ENCODE data around the gene TRIML1.

Gene TRIML1, protein sequence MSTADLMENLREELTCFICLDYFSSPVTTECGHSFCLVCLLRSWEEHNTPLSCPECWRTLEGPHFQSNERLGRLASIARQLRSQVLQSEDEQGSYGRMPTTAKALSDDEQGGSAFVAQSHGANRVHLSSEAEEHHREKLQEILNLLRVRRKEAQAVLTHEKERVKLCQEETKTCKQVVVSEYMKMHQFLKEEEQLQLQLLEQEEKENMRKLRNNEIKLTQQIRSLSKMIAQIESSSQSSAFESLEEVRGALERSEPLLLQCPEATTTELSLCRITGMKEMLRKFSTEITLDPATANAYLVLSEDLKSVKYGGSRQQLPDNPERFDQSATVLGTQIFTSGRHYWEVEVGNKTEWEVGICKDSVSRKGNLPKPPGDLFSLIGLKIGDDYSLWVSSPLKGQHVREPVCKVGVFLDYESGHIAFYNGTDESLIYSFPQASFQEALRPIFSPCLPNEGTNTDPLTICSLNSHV

DNA sequence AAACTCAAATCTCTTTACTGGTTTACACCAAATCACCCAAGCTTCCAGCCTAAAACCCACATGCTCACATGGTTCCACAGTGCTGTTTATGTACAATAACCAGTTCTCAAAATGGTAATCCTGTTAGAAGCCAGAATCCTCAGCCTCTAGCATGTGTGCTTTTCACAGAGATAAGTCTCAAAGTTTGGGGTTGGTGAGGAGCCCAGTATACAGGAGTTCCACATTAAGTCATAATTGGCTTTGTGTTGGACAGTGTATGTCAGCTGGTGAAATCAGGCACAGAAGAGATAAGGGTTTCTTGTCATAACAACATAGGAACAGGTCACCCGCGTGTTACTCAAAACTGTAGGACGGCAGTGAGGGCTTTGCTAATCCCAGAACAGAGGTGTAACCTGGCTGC lies at the start of gene TRIML1:
Gene TRIML1 (plus strand): TSS at position 301 of the 400 bp plus-strand sequence. CDS start 118 bp downstream, outside the sequence.
- no peak for DNase-seq

DNA sequence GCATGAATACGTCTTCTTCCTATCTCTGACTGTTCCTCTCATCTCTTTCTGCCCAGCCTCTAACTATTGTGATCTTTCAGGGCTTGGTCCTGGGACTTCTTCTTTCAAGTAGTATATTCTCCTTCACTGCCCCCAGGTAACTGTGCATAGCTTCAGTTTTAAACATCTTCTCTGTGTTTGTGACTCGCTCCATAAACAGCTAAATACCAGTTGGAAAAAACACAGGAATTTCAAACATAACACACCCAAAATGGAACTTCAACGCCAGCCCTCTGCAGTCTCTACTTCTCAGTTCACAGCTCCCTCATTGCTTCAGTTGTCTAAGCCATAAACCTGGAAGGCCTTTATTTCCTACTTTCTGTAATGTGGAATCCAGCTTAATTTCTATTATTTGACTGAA lies 46.4 kb upstream of the TRIML1 start:
- no peak for DNase-seq

DNA sequence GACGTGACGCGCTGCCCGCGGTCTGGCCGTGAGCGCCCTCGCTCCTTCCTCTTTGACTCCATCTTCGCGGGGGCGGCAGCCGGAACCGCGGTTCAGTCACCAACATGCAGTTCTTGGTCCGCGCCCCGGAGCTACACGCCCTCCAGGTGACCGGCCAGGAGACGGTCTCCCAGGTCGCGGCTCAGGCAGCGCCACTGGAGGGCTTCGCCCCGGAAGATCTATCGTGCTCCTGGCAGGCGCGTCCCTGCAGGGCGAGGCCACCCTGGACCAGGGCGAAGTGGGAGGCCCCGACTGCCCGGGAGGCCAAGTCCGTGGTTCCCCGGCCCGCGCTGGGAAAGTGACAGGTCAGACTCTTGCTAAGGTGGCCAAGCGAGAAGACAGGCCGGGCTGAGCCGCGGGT lies 32.8 kb upstream of the TRIML1 start:
- DNase-seq = no peak

DNA sequence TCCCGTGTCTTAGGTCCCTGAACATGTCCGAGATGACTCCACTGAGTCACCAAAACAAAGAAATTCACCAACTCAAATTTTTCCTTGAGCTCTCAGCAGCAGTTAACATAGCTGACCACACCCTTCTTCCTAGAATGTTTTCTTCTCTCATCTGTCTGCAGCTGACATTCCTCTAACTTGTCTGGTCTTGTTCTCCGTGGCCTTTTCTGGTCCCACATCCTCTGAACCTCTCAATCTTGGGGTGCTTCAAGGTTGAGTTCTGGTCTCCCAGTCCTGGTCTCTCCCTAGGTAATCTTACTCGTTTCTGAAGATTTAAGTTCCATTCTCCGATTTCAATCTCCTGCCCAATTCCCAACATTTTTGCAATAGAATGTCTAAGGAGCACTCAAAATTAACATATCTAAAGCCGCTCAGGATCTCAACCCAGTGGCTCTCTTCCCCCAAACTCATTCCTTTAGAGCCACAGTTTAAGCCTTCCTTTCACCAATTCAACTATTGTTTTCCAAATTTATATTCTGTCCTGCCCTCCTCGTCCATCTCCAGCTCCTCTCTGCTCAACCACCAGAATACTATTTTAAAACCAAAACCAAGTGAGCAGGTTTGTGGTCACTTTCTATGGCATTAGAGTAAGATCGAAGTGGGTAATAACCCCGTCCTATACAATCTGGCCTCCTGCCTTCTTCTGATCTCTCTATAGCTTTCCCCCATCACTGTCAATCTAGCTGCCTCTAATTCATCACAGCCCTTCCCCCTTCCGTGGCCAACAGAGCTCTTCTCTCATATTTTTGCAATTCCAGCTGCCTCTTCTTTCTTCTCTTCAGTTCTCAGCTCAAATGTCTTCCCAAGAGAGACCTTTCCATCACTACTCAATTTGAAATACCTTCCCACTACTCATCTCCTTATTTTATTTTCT lies 31.1 kb upstream of the TRIML1 start:
- no peak for DNase-seq

DNA sequence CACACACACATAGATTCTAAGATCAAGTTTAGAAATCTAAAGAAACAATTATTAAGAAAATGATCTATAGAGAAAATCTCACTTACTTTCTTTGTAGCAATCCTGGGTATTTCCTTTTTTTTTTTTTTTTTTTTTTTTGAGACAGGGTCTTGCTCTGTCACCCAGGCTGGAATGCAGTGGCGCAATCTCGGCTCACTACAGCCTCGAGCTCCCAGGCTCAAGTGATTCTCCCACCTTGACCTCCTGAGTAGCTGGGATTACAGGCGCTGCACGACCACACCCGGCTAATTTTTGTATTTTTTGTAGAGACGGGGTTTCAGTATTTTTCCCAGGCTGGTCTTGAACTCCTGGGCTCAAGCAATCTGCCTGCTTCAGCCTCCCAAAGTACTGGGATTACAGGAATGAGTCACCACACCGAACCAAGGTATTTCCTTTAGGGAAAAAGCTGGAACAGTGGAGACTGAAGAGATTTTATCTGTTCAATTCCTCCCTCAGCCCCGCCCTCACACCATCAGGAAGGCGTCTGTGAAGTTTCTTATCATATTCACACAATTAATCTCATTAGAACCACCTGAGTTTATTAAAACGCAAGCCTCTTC lies 30.0 kb upstream of the TRIML1 start, which contains the start of gene TRIML2:
Gene TRIML2 (minus strand): TSS at position 447 of the 599 bp plus-strand sequence. CDS start 4,235 bp downstream, outside the sequence.
- DNase-seq = no peak

DNA sequence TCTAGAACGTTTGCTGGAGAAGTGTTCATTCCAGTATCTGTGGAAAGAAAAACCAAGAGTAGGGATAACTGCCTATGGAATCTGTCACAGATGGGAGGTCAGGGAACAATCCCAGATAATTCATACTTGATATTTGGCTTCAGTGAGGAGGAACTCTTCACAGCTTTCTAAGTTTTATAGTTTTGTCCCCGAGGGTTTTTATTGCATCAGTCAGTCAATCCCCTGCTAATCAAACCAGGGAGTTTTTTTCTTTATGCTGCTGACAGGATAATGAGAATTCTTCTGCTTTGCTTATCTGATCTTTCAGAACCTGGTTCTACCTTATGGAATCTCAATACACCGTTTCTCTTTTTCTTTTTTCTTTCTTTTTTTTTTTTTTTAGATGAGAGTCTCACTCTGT lies 29.2 kb upstream of the TRIML1 start:
- DNase-seq = no peak

DNA sequence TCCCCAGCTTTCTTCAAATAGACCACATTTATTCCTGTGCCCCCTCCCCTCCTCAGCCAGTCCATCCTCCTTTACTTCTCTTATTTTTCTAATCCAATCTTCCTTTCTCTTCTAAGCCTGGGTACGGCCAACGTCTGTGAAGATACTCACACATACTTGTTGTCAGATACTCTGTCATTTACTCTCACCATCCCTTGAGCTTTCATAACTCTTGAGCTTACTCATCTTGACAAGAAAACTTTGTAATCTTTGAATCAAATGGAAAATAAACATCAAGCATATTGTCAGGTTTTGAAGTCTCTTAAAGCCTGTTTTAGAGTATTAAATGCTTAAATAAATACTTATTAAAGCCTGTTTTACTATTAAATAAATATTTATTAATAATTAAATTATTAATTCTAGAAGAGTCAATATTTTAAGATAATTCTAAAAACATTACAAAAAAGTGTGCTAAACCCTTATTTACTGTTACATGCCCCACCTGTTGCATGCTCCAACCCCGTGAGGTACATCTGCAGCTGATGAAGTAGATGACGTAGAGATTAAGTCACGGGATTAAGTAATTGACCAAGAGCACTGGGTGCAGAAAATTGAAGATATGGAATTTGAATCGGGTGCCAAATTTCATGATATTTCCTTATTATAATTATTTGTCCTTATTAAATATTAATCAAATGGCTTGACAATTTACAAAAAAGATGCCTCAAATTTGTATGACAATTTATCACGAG lies 28.3 kb upstream of the TRIML1 start:
- no peak for DNase-seq

DNA sequence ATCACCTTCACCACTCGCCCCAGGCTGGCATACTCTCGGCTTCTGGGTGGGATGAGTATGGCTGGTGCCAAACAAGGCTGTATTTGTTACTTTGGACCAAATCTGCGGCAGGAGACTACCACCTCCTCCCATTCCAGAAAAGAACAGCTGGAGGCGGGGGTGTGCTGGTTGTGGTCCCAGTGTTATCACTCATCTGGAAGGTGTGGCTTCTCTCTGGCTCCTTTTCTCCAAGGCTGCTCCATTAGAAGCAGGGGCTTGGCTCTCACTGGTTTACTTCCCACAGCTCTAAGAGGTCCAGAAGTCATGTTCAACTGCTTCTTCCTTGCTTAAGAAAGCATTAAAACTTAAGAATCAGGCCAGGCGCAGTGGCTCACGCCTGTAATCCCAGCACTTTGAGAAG lies 27.3 kb upstream of the TRIML1 start:
- DNase-seq = no peak

DNA sequence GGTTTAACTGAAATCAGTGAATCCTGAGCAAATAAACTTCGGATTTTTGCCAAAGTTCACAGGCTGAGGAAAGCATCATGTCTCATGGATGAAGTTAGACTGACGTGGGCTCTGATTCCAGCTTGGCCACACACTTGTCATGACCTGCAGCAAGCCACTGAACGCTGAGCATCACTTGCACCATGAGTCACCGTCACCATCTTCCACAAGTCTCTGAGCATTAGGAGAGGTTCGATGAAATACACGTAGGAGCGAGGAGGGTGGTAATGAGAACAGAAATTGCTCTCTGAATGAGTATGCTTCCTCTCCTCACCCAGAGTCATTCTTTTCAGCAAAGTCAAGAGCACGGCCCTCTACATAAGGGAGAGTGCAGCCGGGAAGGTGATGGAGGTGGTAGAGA lies 26.1 kb upstream of the TRIML1 start:
- no peak for DNase-seq

DNA sequence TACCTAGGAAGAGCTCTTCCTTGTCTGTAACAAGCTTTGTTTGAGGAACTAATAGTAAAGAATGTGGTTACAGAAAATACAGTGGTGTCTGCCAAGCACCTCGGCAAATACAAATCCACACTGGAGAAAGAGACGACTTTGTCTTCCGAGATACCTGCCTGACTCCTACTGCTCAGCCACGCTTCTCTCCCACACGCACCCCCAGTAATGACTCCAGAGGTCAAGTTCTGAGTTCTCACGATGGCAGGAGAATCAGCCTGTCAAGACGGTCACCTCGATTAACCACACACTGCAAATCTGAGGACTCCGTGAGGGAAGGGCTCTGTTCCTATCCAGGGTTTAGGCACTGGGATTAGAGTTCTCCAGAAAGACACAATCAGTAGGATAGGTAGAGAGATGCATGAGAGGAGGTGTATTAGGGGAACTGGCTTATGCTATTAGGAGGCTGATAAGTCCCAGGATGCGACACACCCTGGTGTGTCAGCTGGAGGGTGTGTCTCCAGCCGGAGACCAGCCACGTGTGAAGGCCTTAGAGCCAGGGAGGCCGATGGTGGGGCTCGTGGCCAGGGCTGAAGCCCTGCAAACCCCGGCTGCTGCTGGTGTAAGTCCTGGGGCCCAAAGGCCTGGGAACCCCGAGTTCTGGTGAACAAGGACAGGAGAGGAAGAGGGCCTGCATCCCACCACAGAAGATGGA lies 21.5 kb upstream of the TRIML1 start:
- no peak for DNase-seq

DNA sequence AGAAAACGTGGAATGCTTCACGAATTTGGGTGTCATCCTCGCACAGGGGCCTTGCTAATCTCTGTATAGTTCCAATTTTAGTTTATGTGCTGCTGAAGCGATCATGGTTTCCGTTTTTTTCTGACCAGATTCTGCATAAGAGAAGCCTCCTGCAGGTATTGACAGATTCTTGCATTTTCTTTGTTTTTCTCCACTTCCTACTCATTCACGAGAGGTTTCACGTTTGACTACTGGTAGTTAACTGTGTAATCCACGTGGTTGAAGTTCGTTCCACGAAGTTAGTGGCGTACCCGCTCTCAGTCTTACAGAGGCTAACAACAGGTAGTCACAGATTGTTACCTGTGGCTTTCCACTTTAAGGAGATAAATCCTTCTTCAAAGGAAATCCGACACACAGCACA lies 17.7 kb upstream of the TRIML1 start:
- no peak for DNase-seq

DNA sequence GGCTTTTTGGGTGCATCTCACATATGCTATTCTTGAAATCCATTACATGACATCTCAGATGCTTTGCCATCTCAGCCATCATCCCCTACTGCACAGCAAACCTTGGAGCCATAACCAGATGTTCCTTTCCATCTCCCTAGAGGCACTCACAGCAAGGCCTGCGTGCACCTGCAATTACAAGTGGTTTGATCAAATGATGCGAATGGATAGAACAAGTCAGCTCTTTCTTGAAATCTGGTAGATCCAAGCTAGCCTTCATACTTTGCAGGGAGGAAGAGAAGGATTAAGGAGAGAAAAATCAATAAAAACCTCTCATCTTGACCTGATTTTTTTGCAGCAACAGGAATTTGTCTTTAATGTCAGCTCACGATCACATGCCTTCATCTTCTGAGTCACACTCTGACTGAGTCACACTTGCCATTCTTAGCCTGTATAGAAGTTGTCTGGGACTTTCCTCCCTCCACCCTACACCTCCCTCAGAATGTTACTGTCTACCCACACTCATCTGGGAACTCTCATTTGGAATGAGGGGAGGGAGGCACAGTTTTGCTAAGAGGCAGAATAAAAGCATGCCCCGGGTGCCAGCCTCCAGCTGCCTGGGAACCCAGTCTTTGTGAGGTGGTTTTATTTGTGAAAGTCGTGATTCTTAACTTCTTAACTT lies 11.9 kb upstream of the TRIML1 start:
- DNase-seq = no peak

DNA sequence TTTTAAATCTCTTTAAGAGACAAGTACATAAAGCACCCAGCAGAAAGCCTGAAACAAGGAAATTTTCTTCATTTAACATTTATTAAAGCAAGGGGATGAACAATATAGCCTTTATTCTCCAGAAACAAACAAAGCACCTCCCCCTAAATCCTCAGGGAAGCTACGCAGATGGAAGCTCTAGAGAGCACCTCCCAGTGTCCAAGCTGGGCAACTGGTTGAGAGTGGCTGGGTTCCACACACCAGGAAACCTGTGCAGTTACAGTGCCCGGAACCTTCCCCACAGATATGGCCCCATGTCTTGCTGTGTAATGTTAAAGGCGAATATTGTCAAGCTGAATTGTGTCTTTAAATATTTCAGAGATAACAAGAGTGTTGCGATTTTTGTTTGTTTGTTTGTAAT lies 8.9 kb upstream of the TRIML1 start:
- DNase-seq = no peak

DNA sequence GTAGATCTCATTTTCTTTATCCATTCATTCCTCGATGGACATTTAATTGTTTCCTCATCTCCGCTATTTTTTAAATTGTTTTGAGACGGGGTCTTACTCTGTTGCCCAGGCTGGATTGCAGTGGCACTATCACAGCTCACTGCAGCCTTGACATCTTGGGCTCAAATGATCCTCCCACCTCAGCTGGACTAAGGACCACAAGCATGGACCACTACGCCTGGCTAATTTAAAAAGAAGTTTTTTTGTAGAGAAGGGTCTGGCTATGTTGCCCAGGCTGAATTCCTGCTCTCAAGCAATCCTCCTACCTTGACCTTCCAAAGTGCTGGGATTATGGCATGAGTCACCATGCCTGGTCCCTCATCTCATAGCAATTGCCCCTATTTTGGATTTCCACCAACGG lies 7.0 kb upstream of the TRIML1 start:
- DNase-seq = no peak

DNA sequence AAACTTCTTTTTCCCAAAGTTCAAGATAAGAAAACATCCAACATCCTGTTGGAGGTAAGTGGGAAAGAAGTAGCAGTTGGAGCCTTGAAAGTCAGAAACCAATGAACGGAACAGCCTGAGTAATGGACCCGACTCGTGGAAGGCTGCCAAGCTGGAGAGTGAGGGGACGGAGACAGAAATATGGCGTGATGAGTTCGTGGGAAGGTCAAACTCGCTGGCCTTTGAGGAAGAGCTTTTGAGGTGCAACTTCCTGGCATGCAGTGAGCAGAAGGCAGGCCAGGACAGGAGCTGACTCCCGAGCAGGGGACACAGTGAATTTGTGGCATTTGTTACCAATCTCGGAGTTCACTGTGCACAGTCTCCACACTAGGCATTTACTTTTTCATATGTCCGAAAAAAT lies 1.0 kb upstream of the TRIML1 start:
- no peak for DNase-seq

DNA sequence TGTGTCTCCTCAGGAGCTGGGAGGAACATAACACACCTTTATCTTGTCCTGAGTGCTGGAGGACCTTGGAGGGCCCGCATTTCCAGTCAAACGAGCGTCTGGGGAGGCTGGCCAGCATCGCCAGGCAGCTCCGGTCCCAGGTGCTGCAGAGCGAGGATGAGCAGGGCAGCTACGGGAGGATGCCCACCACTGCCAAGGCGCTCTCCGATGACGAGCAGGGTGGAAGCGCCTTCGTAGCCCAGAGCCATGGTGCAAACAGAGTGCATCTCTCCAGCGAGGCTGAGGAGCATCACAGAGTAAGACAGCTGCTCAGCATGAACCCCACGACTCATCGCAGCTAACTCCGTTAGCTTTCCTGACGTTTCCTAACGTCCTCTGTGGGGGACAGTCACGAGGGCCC lies 430 bp downstream of the TRIML1 start:
- DNase-seq = no peak

DNA sequence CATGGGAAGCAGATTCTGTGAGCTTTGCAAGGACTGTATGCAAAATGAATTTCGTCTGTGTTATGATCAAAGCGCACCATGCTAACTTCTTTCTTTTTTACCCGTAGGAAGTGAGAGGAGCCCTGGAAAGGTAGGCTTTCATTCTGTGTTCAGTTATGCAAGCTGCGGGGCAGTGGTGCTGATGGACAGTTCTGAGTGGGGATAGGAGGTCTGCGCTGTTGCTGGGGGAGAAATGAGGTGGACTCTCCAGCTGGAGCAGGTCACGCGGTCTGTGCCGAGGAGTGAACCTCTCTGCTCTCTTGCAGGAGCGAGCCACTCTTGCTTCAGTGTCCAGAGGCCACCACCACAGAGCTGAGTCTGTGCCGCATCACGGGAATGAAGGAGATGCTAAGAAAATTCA lies 4.5 kb downstream of the TRIML1 start:
- no peak for DNase-seq

DNA sequence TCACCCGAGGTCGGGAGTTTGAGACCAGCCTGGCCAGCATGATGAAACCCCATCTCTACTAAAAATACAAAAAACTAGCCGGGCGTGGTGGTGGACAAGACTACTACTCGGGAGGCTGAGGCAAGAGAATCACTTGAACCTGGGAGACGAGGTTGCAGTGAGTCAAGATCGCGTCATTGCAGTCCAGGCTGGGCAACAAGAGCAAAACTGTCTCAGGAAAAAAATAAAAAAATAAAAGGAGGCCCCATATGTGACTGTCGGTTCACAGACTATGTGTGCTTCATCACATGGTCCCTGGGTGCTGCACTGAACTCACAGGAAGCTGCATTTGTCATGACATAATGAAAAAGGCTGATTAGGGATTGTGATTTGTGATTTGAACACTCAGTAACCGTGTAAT lies 6.4 kb downstream of the TRIML1 start:
- DNase-seq = no peak

DNA sequence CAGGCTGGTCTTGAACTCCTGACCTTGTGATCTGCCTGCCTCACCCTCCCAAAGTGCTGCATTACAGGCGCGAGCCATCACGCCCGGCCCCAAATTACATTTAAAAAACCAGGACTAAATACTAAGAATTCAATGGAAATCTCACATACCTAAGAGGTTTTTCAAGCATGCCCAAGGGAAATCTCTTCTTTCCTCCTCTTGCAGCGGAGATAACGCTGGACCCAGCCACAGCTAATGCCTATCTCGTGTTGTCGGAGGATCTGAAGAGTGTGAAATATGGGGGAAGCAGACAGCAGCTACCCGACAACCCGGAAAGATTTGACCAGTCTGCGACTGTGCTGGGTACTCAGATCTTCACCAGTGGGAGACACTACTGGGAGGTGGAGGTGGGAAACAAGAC lies 7.4 kb downstream of the TRIML1 start:
- no peak for DNase-seq

DNA sequence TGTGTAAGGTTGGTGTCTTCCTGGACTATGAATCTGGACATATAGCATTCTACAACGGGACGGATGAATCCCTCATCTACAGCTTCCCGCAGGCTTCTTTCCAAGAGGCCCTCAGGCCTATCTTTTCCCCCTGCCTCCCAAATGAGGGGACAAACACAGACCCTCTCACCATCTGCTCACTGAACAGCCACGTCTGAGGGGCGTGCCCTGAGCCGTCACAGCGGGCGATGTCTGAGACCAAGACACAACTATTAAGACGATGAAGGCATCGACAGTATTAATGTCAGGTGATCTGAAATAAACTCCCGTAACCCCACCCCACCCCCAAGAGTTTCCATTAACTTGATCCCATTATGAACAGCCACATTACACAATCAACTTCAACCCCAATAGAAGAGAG lies 7.9 kb downstream of the TRIML1 start:
- DNase-seq = no peak

DNA sequence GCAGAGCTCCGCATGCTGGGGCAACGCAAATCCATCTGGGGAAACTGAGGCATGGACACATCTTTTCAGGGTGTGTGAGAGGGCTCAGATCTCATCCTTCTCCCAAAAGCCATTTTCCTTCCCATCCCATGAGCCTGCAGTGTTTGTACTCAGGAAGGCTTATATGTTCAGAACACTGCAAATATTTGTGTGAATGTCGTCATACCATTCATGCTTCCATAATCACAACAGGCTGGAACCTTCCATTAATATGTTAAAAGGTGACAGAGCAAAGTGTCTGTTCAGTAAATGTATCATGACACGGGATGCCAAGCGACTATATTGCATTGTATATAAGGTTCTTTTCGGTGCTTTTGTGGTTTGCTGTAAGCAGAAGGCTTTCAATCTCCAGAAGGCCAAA lies 8.5 kb downstream of the TRIML1 start:
- no peak for DNase-seq
